ENCODE measurements around the gene BRINP2.

Gene BRINP2, protein sequence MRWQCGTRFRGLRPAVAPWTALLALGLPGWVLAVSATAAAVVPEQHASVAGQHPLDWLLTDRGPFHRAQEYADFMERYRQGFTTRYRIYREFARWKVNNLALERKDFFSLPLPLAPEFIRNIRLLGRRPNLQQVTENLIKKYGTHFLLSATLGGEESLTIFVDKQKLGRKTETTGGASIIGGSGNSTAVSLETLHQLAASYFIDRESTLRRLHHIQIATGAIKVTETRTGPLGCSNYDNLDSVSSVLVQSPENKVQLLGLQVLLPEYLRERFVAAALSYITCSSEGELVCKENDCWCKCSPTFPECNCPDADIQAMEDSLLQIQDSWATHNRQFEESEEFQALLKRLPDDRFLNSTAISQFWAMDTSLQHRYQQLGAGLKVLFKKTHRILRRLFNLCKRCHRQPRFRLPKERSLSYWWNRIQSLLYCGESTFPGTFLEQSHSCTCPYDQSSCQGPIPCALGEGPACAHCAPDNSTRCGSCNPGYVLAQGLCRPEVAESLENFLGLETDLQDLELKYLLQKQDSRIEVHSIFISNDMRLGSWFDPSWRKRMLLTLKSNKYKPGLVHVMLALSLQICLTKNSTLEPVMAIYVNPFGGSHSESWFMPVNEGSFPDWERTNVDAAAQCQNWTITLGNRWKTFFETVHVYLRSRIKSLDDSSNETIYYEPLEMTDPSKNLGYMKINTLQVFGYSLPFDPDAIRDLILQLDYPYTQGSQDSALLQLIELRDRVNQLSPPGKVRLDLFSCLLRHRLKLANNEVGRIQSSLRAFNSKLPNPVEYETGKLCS

DNA sequence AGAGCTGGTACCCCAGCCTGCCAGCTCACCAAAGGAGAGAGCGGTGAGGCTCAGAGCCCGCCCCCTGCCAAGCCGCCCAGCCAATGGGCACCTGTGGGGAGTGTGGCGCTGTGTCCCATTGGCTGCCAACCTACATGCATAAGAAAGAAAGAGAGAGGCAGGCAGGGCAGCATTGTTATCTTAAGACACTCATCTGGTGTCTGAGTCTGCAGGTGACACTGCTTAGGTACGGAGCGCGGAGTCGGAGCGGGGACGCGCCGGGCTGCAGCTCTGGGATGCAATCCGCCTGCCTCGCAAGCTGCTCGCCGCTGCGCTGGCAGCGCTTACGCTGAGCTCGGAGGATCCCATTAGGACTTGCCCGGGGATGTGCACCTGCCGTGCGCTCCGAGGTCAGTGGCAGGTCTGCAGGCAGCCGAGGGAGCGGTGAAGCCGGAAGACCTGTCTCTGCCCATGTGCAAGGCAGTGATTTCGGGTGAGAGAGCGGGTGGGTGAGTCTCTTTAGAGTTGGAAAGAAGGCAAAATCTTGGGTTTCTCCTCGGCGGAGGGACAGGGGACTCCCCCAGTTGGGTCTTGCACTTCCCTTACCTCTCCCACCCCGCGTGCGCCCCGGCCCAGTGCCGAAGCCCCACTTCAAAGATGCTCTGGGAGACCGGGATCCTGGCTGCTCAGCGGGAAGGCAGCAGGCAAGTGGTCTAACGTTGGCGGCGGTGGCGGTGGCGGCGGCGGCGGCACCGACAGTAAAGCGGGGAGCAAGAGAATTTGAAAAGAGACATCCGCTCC lies at the start of gene BRINP2:
BRINP2 (plus strand) TSS at position 203 of the 780 bp plus-strand sequence. CDS start 58,919 bp downstream, outside the sequence.
- peak; percentile 78 to 95 (median 92) for DNase-seq

DNA sequence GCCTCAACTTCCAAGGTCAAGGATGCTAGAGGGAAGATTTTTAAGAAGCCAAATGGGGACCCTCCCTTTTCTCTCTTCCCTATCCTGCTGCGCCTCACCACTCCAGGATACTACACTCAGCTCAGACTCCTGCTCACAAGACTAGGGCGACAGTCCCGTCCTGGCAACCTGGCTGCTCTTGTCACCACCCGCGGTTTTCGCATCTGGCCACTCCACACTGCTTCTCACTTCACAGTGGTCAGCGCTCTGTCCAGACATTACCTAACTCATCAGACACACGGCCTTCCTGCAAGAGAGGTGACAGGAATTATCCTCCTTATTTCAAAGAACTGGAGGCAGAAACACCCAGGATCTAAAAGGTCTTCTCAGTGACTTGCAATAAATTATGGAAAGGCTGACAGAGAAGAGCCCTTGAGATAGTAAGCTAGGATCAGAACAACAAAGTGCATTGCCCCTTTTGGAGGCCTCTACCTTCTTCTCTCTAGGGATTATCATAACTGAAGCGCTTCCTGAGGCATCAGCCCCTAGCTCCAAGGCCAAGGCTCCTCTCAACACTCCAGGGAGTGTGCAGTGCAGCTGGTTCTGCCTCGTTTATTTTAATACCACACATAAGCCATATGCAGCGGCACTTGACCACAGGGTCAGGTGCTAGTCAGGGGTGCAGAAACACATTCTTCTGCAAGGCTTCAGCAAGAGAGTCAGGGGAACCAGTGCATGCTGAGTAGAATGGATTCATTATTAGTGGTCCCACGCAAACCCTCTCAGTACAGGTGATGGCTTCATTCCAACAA lies 48.1 kb upstream of the BRINP2 start:
- DNase-seq = peak in 1 of 3 experiments; percentile 99

DNA sequence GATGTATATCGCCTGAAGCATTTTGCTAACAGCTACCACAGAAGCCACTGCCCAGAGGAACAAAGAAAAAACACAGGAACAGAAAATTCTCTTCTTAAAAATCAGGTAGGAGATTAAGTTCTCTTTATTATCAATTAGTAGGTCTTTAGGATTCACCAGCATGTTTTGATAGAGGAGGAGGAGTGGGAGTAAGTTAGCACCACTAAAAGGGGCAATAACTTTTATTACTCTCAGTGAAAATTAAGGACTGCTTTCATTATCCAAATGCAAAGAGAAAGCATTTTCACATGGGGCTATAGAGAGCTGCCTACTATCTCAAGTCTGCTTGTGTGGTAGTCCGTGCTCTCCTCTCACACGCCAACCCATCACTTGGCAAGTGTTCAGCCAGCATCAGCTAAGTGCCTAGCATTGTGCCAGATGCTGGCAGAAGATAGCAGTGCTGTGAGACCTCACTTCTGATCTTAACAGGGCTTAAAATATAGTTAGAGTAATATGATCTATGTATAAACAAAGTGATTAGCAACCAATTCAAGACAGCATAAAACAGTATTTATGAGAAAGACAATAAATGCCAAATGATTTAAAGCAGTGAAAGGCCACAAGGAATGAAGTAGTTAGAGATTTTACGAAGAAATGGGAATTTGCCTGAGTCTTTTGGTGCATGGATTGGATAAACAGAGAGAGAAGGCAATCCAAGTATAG lies 46.0 kb upstream of the BRINP2 start:
- no peak for DNase-seq

DNA sequence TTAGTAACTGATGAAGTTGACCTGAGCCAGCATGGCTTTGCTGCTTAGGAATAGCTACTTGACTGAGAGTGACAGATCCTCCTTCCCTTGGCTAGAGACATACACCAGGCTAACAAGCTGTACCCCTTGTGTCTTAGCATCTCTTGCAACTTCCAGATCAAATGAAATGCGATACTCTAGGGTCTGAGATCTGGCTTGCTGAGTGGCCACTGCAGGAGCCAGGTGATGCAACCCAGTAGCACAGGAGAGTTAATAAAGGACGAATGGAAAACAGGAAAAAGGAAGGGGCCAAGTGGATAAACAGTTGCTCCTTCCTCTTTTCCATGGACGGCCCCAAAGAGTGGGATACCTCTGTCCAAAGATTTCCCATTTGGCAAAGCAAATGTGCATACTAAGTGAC lies 44.5 kb upstream of the BRINP2 start:
- DNase-seq = no peak

DNA sequence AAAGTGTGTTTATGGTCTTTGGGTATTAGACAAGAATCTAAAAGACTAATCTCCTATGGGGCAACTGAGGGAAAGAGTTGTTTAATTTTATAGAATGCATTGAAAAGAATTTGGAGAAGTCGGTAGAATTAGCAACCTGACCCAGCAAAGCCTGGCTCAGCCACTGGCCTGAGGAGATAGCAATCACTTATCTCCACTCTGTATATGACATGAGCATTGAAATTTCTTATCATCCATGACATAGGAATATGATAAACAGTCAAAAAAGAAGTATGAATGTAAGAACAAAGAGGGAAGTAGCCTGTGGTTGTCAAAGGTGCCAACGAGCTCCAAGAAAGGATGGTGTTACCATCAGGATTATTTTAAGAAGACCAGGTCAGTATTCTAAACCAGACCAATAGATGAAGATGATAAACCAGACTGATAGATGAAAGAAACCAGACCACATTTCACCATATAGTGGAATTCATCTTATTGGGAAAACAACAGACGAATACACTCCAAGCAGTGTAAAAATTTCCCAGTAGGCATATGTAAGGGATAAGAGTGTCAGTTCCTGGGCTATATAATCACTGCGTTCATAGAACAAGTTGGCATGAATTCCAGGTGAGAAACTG lies 42.0 kb upstream of the BRINP2 start:
- no peak for DNase-seq

DNA sequence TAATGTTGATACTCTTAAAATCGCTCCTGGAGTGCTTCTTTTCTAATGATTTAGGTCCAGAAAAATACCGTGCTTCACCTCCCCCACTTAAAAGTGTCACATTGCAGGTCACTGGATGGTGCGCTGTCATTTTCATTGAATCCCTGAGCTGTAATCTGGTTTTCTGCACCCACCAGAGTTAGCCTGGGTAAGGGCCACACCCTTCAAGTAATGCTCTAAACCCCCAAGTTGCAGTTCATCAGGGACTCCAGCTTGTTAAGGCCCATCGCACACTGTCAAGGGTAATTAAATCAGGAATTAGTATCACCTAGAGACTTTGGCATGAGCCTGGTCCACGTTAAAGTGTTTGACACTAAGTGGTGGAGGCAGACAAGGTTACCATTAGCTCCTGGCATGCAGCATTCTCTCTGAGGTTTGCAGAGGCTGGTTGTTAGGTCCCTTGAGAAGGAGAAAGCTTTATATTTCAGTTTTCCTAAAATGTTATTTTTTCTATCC lies 40.3 kb upstream of the BRINP2 start:
- DNase-seq = peak in 1 of 3 experiments; percentile 23

DNA sequence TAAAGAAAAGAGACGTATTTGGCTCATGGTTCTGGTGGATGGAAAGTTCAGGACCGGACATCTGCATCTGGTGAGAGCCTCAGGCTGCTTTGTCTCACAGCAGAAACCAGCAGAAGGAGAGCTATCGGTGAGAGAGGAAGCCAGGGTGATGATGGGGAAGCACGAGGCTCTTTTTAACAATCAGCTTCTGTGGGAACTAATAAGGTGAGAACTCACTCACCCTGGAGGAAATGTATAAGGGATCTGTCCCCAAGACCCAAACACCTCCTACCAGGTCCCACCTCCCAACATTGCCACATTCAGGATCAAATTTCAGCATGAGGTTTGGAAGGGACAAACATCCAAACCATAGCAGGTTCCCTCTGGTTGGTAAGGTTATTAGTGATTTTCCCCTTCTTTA lies 39.0 kb upstream of the BRINP2 start:
- no peak for DNase-seq

DNA sequence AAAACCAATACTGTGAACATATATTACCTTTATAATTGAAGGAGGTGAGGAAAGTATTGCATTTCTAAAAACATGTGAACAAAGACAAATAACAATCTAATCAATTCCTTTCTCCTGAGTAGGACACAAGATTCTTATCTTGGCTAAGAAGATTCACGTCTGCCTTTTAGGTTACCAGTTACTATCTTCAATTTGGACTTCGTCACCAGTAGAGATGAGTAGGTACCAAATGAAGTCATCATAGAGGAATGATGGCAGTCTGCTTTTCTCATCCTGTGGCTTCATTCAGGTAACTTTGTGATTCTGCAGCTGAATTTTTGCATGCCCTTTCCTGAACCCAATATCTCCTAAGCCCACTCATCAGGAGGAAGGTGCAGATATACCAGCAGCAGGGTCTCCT lies 38.6 kb upstream of the BRINP2 start:
- no peak for DNase-seq

DNA sequence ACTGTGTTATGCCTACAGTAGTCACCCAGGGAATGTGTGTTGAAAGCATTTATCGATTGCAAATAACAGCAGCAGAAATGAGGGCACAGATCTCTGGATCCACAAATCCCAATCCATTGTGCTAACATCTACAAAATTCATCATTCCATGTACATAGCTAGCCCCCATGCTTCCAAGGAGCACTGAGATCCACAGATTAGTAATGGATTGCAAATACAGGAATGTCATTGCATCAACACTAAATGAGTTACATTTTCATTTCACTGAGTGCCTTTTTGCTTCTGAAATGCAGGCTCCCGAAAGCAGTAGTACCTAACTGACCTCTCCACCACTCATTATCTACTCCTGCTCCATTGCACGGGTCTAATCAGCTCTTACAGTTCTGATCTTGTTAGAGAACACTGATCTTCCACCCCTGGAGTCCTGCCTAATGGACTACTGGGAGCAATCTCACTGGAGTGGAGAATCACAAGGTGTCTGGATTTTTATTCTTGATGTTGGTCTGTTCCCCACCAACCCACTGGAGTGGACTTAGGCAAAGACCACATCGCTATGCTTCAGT lies 36.7 kb upstream of the BRINP2 start:
- no peak for DNase-seq

DNA sequence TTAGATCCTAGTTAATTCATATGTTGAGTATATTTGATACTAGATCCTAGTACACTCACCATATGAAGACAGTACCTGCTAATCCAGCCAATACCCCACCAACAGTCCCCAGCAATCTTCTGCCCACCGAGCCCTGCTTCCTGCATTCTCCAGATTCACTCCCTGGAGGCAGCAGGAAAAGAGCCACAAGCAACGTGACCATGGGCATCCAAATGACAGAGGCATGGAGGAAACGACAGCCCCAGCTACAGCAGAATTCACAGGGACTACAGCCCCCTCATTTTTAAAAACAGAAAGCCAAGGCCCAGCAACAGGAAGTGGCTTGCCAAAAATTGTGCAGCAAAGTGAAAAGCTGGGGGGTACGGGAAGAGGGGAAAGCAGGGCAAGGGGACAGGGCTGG lies 35.5 kb upstream of the BRINP2 start:
- no peak for DNase-seq

DNA sequence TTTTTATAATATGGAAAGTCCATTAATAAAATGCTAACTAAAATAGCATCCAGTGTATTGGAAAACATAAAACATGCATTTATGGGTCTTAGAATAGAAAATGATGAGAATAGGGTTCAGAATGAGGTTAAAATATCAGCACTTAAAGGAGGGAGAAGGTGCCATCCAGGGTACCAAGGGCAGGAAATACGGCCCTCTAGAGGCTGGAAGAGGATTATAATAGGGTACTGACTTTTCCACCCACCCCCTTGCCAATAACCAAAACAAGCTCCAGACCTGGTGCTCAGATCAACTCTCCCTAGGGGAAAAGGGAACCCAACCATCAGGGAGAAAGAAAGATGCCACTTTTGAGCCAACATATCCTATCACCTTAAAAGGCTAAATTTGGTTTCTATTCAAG lies 32.9 kb upstream of the BRINP2 start:
- DNase-seq = no peak

DNA sequence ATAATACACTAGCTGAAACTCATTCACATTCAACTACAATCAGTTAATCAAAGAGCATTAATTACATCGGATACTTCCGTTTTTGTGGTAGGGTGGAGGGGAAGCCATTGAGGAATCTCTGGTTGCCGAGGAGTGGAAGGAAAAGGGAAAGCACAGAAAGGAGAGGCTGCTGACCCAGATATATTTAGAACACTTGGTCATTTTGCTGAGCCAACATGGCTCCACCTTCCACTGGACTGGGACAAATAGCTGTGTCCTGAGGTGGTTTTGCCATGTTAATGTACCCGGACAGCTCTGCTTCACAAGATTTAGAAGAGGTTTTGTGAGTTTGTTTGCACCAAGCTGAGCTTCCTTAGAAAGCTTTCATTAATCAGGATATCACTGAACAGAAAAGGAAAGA lies 32.4 kb upstream of the BRINP2 start:
- no peak for DNase-seq

DNA sequence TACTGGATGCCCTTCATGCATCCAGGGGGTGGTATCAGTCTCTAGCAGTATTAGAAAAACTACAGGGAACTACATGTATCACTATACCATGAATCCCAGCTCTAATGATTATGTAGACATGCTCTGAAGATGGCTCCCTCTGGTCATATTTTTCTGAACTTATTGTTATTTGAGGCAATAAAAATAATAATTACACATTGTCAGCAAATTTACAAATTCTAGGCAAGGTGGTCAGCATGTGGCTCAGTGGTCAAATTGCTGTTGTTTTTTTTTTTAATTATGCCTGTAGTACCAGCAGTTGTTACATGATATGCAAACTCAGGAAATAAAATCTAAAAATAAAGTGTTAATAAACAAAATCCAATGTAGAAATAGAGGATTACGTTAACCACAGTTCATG lies 28.7 kb upstream of the BRINP2 start:
- no peak for DNase-seq

DNA sequence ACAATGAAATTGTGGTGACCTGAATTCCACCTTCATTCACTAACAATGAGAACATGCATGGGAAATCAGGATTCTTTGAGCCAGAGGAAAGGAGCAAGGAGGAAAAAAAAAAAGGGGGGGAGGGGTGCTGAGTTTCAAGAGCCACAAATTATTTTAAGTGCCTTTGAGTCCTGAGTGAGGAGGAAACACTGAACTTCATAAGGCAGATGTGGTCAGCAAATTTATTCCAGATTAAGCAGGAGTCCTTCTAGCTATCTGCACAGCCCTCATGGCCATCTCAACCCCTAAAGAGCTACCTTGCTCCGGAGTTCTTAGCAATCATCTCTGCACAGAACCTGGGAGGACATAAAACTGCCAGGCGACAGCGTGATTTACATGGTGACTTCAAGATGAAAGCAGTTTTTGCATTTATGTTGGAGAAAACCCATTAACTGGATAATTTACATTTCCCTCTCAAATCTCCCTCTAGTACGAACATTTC lies 27.9 kb upstream of the BRINP2 start:
- DNase-seq = peak in 1 of 3 experiments; percentile 41

DNA sequence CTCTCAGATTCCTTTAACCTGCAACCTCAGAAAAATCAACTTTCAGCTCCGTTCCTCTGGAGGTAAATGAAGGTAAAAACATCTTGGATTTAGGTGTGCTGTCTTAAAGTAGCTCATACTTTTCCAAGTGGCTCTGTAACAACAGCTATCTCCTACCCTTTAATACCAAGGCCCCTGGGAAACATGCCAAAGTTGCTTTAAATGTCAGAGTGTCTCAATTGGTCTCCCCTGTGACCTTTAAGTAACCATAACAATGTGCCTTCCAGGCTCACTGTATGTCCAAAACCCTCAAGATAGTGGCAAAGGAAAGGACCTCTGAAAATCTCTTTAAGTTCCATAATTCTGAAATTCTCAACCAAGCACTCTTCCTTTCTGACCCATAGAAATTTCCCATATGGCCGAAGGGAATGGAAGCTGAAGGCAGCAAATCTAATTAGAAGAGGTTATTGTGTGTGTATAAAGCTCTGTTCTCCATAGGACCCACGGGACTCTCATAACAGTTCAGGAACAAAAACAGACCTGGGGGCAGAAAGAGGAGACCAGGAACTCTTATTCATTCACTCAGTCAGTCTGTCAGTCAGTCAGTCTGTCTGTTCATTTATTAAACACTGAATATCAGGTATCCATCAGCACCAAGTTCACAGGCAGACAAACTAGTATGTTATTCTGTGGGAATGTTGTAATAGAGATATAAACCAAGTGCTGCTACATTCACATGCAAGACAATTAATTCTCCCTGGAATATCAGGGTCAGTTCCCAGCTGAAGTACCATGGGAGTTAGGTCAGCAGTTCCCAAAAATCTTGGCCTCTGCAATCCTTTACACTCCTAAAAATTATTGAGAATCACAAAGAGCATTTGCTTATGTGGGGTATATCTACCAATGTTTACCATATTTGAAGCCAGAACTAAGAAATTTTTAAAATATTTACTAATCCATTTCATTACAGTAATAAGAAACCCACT lies 25.4 kb upstream of the BRINP2 start:
- no peak for DNase-seq

DNA sequence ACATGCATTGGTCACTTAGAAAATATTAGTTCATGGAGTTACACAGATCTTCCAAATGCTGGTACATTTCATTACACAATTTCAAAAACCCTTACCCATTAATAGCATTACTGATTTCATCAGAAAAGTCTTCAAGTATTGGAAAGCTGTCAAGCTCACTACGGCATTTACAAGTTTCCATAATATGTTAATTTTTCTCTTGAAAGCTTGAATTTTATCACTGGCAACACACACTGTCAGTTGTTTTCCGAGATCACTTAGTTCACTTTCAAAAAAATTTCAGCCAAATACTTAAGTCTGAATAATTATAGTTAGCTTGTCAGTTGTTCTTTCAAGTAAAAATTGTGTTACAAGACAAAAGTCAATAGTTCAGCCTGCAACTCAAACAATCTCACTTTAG lies 24.3 kb upstream of the BRINP2 start:
- no peak for DNase-seq

DNA sequence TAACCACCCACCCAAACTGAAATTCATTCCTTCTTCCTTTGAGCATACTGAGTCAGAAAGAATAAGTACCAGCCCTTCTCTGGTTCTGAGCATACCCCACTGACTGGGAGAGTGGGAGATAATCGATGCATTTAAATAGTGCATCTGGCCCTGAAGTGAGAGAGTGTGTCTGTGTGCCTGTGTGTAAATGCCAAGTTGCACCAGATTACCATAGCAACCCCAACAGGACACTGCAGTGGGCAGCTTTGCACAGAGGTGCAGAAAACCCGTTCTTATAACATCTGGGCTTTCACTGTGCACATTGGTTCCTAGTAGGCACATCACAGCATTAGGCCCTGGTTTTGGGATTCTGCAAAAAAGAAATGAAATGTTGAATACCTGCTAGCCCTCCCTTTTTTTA lies 8.5 kb upstream of the BRINP2 start:
- DNase-seq = no peak

DNA sequence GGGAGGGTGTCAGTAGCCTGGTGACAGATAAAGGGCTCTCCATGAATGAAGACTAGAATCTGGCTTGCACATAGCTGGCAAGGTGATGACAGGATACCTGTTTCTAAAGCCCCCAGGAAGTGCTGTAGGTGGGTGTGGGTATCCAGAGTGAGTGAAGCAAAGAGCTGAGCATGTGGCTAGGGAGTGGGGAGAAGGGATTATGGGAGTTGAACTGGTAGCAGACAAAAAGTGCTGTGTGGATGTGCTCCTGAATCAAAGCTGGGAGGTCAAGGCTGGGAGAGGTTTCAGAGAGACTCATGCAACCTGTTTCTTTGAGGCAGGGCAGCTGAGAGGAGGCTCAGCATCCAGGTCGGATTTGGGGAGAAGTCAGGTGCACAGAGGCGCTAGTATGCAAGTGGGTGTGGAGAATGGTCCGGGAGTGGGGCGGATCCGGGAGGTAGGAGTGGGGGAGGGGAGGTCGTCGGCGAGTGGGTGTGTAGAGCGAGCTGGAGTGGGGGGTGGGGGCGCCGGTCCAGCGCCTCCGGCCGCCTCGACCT lies 6.8 kb upstream of the BRINP2 start:
- DNase-seq = peak in 1 of 3 experiments; percentile 72
